GOT3 (cell line): ENCODE results near the gene ATP11A.

ENCODE experiments used
- DNase-seq: peaks from one replicate; lab custom pipeline; 2025; ENCODE audit warnings: mixed read lengths; lab: John Stamatoyannopoulos, UW

The ATP11A gene

GRCh38 chr13:112931028-112931934 lies 241.4 kb downstream of the ATP11A start:
- no peak for DNase-seq

GRCh38 chr13:112932971-112933370 lies 243.1 kb downstream of the ATP11A start:
- DNase-seq = no peak

DNA sequence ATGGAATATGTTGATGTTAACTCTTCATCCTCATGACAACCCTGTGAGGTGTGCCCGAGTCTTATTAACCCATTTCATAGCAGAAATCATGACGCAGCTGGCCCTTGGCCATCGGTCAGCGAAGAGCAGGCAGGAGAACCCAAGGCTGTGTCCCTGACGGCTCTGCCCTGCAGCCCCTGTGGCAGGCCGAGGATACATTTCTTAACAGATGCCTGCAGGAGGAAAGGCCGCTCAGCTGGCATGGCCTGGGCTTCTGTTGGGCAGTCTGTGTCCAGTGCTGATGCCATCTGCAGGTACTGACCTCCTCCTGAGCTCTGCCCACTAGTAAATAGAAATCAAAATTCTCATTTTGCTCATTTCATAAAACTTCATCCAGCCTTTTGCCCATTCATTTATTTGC lies 243.8 kb downstream of the ATP11A start:
- no peak for DNase-seq

- no peak for DNase-seq
Observed at GRCh38 chr13:112934078-112934477, 244.2 kb downstream of the ATP11A start.
